HepG2 (cell line): ENCODE measurements around the gene THRB. TPM values are rescaled to one million over a fixed set of nuclear protein-coding genes. Genes with fewer than 3 reads are reported as not detected.

Experiments
- ATAC-seq: fragments of 200-7000 bp; cut with Tn5 transposase; 3 replicates; pipeline ENCODE4 v1.9.1; 2020; ENCODE audit warnings: mild to moderate bottlenecking, moderate library complexity
- BruUV-seq: library from RNA; stranded (reverse); fragments of 400-500 nt; replicated peaks from 2 replicates; lab custom pipeline; 2021; lab: Mats Ljungman, UMichigan
- CTCF ChIA-PET: fragments of 300-600 bp; formaldehyde crosslinking; extraction: SDS; loops from one replicate; lab custom pipeline; 2021; ENCODE audit warnings: low total read pairs, inconsistent platforms, low intra/inter-chr PET ratio; lab: Yijun Ruan, JAX
- POLR2A ChIA-PET: fragments of 350-600 bp; sonication (Branson Sonifier 250); formaldehyde crosslinking; loops from one replicate; lab custom pipeline; 2020; ENCODE audit warnings: antibody characterized with exemption, inconsistent platforms; lab: Yijun Ruan, JAX
- DNase-seq: peaks from one replicate; pipeline ENCODE4 v3.0.0-alpha.2; 2015; ENCODE audit warnings: low spot score
- FAIRE-seq: peaks from 3 replicates; lab custom pipeline; 2011; peaks lifted over from hg19 to GRCh38; lab: Jason Lieb, UNC
- H2AFZ ChIP-seq: one replicate; pipeline ENCODE4 v1.6.1; 2011; ENCODE audit warnings: low read length, inconsistent platforms
- H3K27ac ChIP-seq: fragments of 300-600 bp; 3 replicates; pipeline ENCODE4 v1.8.0; 2011; ENCODE audit warnings: mixed run types, mild to moderate bottlenecking, mixed read lengths, low read length, inconsistent platforms; ENCODE audit not compliant: insufficient read depth; ENCODE audit errors: extremely low read length
- H3K27me3 ChIP-seq, 2 experiments: fragments of 200-600 bp in 1 of 2; 2 replicates in 1 of 2; 3 replicates in 1 of 2; pipeline versions ENCODE4 v1.6.0 to v1.8.0; 2011; ENCODE audit warnings: low read length in 2 of 2, mild to moderate bottlenecking in 2 of 2, moderate library complexity in 2 of 2, inconsistent platforms in 1 of 2; ENCODE audit not compliant: insufficient read depth in 2 of 2, control insufficient read depth in 1 of 2
- H3K36me3 ChIP-seq, 2 experiments: fragments of 200-600 bp in 1 of 2; replicated peaks in 1 of 2; 2 replicates in 1 of 2; 3 replicates in 1 of 2; pipeline versions ENCODE4 v1.5.1 to v1.8.0; 2011; ENCODE audit warnings: low read length in 2 of 2, inconsistent platforms in 1 of 2; ENCODE audit not compliant: insufficient read depth in 2 of 2, control insufficient read depth in 1 of 2
- H3K4me1 ChIP-seq: 2 replicates; pipeline ENCODE4 v1.5.1; 2012; ENCODE audit warnings: low read length, inconsistent platforms; ENCODE audit not compliant: insufficient read depth
- H3K4me2 ChIP-seq: 2 replicates; pipeline ENCODE4 v1.6.0; 2011; ENCODE audit warnings: low read depth, low read length, inconsistent platforms
- H3K4me3 ChIP-seq, 3 experiments: fragments of 200-600 bp in 1 of 3; sonication (generic), shearing (Covaris generic) in 1 of 3; replicated peaks in 1 of 3; 2 replicates each; pipeline ENCODE4 v1.5.1; 2011 to 2016; ENCODE audit warnings: low read length in 3 of 3, inconsistent platforms in 2 of 3, low read depth in 2 of 3, mild to moderate bottlenecking in 2 of 3, control low read depth in 1 of 3, mixed read lengths in 1 of 3; ENCODE audit not compliant: insufficient read depth in 1 of 3
- H3K79me2 ChIP-seq: one replicate; pipeline ENCODE4 v1.6.1; 2011; ENCODE audit warnings: low read length, inconsistent platforms; ENCODE audit not compliant: insufficient read depth
- H3K9ac ChIP-seq: 2 replicates; pipeline ENCODE4 v1.6.0; 2011; ENCODE audit warnings: mild to moderate bottlenecking, low read depth, low read length, inconsistent platforms; ENCODE audit not compliant: insufficient read depth
- H3K9me3 ChIP-seq: 2 replicates; pipeline ENCODE4 v1.5.1; 2012; ENCODE audit warnings: mild to moderate bottlenecking, low read length
- H4K20me1 ChIP-seq: 2 replicates; pipeline ENCODE4 v1.6.0; 2011; ENCODE audit warnings: inconsistent platforms, mild to moderate bottlenecking, low read length, moderate library complexity; ENCODE audit not compliant: insufficient read depth
- ATF7 ChIP-seq, 2 experiments: fragments of 450-650 bp in 1 of 2; sonication (generic) in 1 of 2; formaldehyde crosslinking in 1 of 2; IDR thresholded peaks; 2 replicates each; pipeline versions ENCODE4 v1.4.0 to v1.6.1; 2016 to 2020; ENCODE audit warnings: antibody characterized with exemption in 1 of 2, mild to moderate bottlenecking in 1 of 2, missing genetic modification reagents in 1 of 2
- DPF2 ChIP-seq: sonication (generic); formaldehyde crosslinking; IDR thresholded peaks from 2 replicates; pipeline ENCODE4 v1.4.0; 2020; ENCODE audit warnings: mild to moderate bottlenecking, low read depth, missing genetic modification reagents, borderline replicate concordance
- MBNL3 ChIP-seq: fragments of 250-450 bp; sonication (Bioruptor Pico); conservative IDR thresholded peaks from 2 replicates; pipeline ENCODE4 v1.8.0; 2022; ENCODE audit warnings: mild to moderate bottlenecking, inconsistent platforms
- SRSF1 ChIP-seq: fragments of 200-400 bp; formaldehyde crosslinking; optimal IDR thresholded peaks from 2 replicates; pipeline ENCODE3; 2017; ENCODE audit warnings: mild to moderate bottlenecking, low read depth, low read length, moderate library complexity
- SRSF9 ChIP-seq: fragments of 200-400 bp; formaldehyde crosslinking; IDR thresholded peaks from 2 replicates; pipeline ENCODE4 v1.6.1; 2018; ENCODE audit warnings: borderline replicate concordance, mild to moderate bottlenecking, low read depth, low read length; ENCODE audit not compliant: insufficient read depth, poor library complexity, severe bottlenecking
- ZNF530 ChIP-seq: sonication (generic); formaldehyde crosslinking; IDR thresholded peaks from 2 replicates; pipeline ENCODE4 v1.5.0; 2020; ENCODE audit warnings: low read depth, mild to moderate bottlenecking, missing genetic modification reagents
- WGBS: methylation state at CpG from one replicate; pipeline ENCODE4 v1.1.6; 2017; ENCODE audit warnings: low lambda C conversion rate; 5-methylcytosine and 5-hydroxymethylcytosine counted together
- in situ Hi-C: cut with HindIII; loops from 2 replicates; pipeline ENCODE4 v1.10.0; 2017; ENCODE audit warnings: low pct_unique_long_range_greater_than_20kb; ENCODE audit not compliant: extremely low pct_ligation_motif_present
- intact Hi-C: fragments of 100-400 bp; cut with micrococcal nuclease; formaldehyde crosslinking; loops from one replicate; pipeline ENCODE4 v1.10.0; 2022; ENCODE audit not compliant: unreplicated experiment
- polyA plus RNA-seq, 8 experiments: library from polyadenylated mRNA; depleted of rRNA in 3 of 8; stranded (reverse) in 7 of 8; unstranded in 1 of 8; fragments of >200 nt; fragmentation: Illumina TruSeq in 4 of 8; extraction: Trizol in 4 of 8; gene quantifications; 2 replicates each; pipeline versions ENCODE4 v1.2.1 to v1.2.3, GENCODE V29; 2011 to 2016; ENCODE audit warnings: low read depth in 4 of 8, missing spikeins in 1 of 8, mixed read lengths in 1 of 8; ENCODE audit not compliant: insufficient read depth in 1 of 8
- total RNA-seq, 5 experiments: library from RNA; depleted of rRNA; stranded (reverse); fragments of >200 nt; fragmentation: Illumina TruSeq; extraction: Trizol; gene quantifications; 2 replicates each; pipeline ENCODE4 v1.2.3, GENCODE V29; 2016; ENCODE audit warnings: low read depth in 1 of 5
- TF ChIP-seq, protein P1 (sequence below): sonication (generic); formaldehyde crosslinking; IDR thresholded peaks from 2 replicates; pipeline ENCODE4 v1.8.0; 2022; ENCODE audit warnings: mild to moderate bottlenecking, missing genetic modification reagents

Gene THRB
- total and polyA plus RNA-seq, 2 of the 13 experiments (the other 11 are each of a cell fraction or from before 2014, with no cell fraction given) = 4.7 to 22.7 TPM

DNA sequence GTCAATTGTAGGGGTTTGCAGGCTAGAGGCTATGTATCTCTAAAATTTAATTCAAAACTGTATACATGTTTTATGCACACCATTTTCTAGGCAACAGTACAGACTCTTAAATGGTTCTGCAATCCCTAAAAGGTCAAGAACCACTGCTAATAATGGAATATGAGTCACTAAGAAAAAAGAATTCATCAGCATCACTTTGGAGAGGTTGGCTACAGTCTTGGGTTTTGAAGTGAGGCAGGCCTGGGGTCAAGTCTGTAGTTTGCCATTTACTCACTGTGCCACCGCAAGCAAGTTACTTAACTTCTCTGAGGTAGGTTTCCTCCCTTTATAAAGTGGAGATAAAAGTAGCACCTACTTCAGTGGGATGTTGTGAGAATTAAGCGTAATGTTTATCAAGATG, 33.7 kb downstream of the THRB start (continued):
- TF ChIP-seq, protein P1, sequence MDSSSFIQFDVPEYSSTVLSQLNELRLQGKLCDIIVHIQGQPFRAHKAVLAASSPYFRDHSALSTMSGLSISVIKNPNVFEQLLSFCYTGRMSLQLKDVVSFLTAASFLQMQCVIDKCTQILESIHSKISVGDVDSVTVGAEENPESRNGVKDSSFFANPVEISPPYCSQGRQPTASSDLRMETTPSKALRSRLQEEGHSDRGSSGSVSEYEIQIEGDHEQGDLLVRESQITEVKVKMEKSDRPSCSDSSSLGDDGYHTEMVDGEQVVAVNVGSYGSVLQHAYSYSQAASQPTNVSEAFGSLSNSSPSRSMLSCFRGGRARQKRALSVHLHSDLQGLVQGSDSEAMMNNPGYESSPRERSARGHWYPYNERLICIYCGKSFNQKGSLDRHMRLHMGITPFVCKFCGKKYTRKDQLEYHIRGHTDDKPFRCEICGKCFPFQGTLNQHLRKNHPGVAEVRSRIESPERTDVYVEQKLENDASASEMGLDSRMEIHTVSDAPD (CRISPR knock-in tag) = no peak
- no peak for TF ChIP-seq SRSF9

DNA sequence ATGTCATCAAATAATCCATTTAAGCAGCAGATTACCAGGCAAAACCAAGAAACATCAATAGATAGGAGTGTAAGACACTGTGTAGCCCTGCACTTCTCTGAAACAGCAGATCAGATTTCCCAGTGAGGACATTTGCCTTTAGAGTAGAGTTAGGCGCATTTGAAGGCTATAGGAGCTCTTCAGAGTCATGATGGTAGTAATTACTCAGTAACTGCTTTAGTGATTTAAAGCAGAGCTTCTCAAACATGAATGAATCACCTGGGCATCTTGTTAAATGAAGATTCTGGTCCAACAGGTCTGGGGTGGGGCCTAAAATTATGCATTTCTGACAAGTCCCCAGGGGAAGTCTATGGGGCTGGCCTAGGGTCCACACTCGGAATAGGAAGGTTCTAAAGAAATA, 36.9 kb downstream of the THRB start:
- TF ChIP-seq ATF7 (IDR thresholded peaks at IDR 0.05) = no peak
- no peak for TF ChIP-seq ATF7 (CRISPR knock-in tag; IDR thresholded peaks at IDR 0.05)
- no peak for TF ChIP-seq SRSF1
- TF ChIP-seq MBNL3 = no peak
- no peak for TF ChIP-seq DPF2 (CRISPR knock-in tag)
- no peak for TF ChIP-seq ZNF530
- Histone ChIP-seq H3K4me2 (no peak overlapping the region), H2AFZ (no peak overlapping the region), H3K36me3 (no peaks in the 10 kb centered on the region), H3K9ac (no peak overlapping the region), H3K27me3 (no peaks in the 10 kb centered on the region), H3K4me1 (peaks cover 16% of the 10 kb centered on the region), H3K27ac (peak overlapping the region; percentile 11), H3K4me3 (no peak overlapping the region), H3K9me3 (no peaks in the 10 kb centered on the region), H4K20me1 (no peaks in the 10 kb centered on the region), H3K79me2 (peaks cover 12% of the 10 kb centered on the region)
- ATAC-seq = peak; percentile 49; the same call in 1 of the 3 replicates
- ChIA-PET CTCF (no interaction called here), POLR2A (no interaction called here)
- in situ Hi-C loops = no loop called here
- 85% methylated on average over 2 of the region's 2 CpGs for WGBS
- FAIRE-seq = no peak
- no TSS peak for BruUV-seq
- intact Hi-C loops = no loop called here
- no peak for DNase-seq
